ENCODE data around the gene USP32.

DNA sequence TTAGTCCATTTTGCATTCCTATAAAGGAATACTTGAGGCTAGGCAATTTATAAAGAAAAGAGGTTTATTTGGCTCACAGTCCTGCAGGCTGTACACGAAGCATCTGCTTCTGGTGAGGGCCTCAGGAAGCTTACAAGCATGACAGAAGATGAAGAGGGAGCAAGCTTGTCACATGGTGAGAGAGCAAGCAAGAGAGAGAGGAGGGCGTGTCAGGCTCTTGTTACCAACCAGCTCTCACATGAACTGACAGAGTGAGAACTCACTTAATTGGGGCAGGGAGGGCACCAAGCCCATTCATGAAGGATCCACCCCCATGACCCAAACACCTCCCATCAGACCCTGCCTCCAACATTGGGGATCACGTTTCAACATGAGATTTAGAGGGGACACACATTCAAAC is 31.9 kb upstream of the USP32 start:
- TF ChIP-seq CTCF (IDR thresholded peaks at IDR 0.05): no peak
- no peak for TF ChIP-seq FOXK1 (CRISPR knock-in tag; IDR thresholded peaks at IDR 0.05)
- no peak for TF ChIP-seq RORB (CRISPR knock-in tag; IDR thresholded peaks at IDR 0.05)
- TF ChIP-seq, protein P1, sequence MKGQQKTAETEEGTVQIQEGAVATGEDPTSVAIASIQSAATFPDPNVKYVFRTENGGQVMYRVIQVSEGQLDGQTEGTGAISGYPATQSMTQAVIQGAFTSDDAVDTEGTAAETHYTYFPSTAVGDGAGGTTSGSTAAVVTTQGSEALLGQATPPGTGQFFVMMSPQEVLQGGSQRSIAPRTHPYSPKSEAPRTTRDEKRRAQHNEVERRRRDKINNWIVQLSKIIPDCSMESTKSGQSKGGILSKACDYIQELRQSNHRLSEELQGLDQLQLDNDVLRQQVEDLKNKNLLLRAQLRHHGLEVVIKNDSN (CRISPR knock-in tag; IDR thresholded peaks at IDR 0.05): no peak
- TF ChIP-seq, protein P2, sequence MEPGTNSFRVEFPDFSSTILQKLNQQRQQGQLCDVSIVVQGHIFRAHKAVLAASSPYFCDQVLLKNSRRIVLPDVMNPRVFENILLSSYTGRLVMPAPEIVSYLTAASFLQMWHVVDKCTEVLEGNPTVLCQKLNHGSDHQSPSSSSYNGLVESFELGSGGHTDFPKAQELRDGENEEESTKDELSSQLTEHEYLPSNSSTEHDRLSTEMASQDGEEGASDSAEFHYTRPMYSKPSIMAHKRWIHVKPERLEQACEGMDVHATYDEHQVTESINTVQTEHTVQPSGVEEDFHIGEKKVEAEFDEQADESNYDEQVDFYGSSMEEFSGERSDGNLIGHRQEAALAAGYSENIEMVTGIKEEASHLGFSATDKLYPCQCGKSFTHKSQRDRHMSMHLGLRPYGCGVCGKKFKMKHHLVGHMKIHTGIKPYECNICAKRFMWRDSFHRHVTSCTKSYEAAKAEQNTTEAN (CRISPR knock-in tag; IDR thresholded peaks at IDR 0.05): no peak
- TF ChIP-seq, protein P3, sequence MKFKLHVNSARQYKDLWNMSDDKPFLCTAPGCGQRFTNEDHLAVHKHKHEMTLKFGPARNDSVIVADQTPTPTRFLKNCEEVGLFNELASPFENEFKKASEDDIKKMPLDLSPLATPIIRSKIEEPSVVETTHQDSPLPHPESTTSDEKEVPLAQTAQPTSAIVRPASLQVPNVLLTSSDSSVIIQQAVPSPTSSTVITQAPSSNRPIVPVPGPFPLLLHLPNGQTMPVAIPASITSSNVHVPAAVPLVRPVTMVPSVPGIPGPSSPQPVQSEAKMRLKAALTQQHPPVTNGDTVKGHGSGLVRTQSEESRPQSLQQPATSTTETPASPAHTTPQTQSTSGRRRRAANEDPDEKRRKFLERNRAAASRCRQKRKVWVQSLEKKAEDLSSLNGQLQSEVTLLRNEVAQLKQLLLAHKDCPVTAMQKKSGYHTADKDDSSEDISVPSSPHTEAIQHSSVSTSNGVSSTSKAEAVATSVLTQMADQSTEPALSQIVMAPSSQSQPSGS (CRISPR knock-in tag; IDR thresholded peaks at IDR 0.05; ENCODE audit: borderline replicate concordance, low read depth): no peak
- no peak for TF ChIP-seq PREB (CRISPR knock-in tag; IDR thresholded peaks at IDR 0.05; ENCODE audit: borderline replicate concordance)

Data from WTC11 (cell line).